GM23338 (cell line): ENCODE results near the gene ETV5.

Experiments
- CTCF ChIP-seq, 2 experiments: fragments of 200-600 bp in 1 of 2; sonication (generic) in 1 of 2; conservative IDR thresholded peaks; 2 replicates each; pipeline versions ENCODE4 v1.5.1 to v1.6.1; 2016 to 2017; ENCODE audit warnings: antibody characterized with exemption in 2 of 2, low read depth in 2 of 2, mild to moderate bottlenecking in 2 of 2, moderate library complexity in 1 of 2
- EZH2 ChIP-seq: fragments of 200-600 bp; sonication (generic); IDR thresholded peaks from one replicate; pipeline ENCODE4 v1.8.0; 2017; ENCODE audit warnings: antibody characterized with exemption, mild to moderate bottlenecking, low read depth; ENCODE audit not compliant: unreplicated experiment
- POLR2AphosphoS5 ChIP-seq: IDR thresholded peaks from 2 replicates; pipeline ENCODE4 v1.6.1; 2016; ENCODE audit warnings: antibody characterized with exemption, low read depth

- no peak for TF ChIP-seq EZH2
- TF ChIP-seq CTCF (conservative IDR thresholded peaks at IDR 0.05; ENCODE audit: low read depth in 2 of 2): no peak
- TF ChIP-seq POLR2AphosphoS5: no peak
These were observed 11.6 kb downstream of the ETV5 start for GRCh38 chr3:186097317-186097662.
